Smooth muscle cell (in vitro differentiated cells): Measurements from ENCODE around the gene SRR. TPM values are rescaled to one million over a fixed set of nuclear protein-coding genes. Genes with fewer than 3 reads are reported as not detected.

Source experiments
- DNase-seq: peaks from one replicate; lab custom pipeline; 2025; ENCODE audit not compliant: unreplicated experiment; lab: John Stamatoyannopoulos, UW
- H2AFZ ChIP-seq: fragments of 200-600 bp; sonication (generic); 2 replicates; pipeline ENCODE4 v1.6.0; 2016; ENCODE audit warnings: antibody characterized with exemption, low read depth, mild to moderate bottlenecking
- H3F3A ChIP-seq: fragments of 200-600 bp; sonication (generic); 2 replicates; pipeline ENCODE4 v1.6.0; 2017; ENCODE audit warnings: antibody characterized with exemption, low read depth
- H3K27ac ChIP-seq: fragments of 200-600 bp; sonication (generic); 2 replicates; pipeline ENCODE4 v1.5.1; 2016; ENCODE audit warnings: low read depth, mild to moderate bottlenecking
- H3K27me3 ChIP-seq: fragments of 200-600 bp; sonication (generic); 2 replicates; pipeline ENCODE4 v1.6.1; 2016; ENCODE audit warnings: low read depth, mild to moderate bottlenecking
- H3K36me3 ChIP-seq: fragments of 200-600 bp; sonication (generic); 2 replicates; pipeline ENCODE4 v1.5.1; 2016; ENCODE audit warnings: low read depth
- H3K4me1 ChIP-seq: fragments of 200-600 bp; sonication (generic); 2 replicates; pipeline ENCODE4 v1.5.1; 2016; ENCODE audit warnings: low read depth
- H3K4me2 ChIP-seq: fragments of 200-600 bp; sonication (generic); 2 replicates; pipeline ENCODE4 v1.6.0; 2016; ENCODE audit warnings: mild to moderate bottlenecking
- H3K4me3 ChIP-seq: fragments of 200-600 bp; sonication (generic); 2 replicates; pipeline ENCODE4 v1.5.1; 2016; ENCODE audit warnings: mild to moderate bottlenecking
- H3K79me2 ChIP-seq: fragments of 200-600 bp; sonication (generic); 2 replicates; pipeline ENCODE4 v1.6.0; 2016; ENCODE audit warnings: low read depth, mild to moderate bottlenecking
- H3K9ac ChIP-seq: fragments of 200-600 bp; sonication (generic); 2 replicates; pipeline ENCODE4 v1.6.0; 2016; ENCODE audit warnings: low read depth
- H3K9me3 ChIP-seq: fragments of 200-600 bp; sonication (generic); replicated peaks from 2 replicates; pipeline ENCODE4 v1.5.1; 2016; ENCODE audit warnings: low read depth
- H4K20me1 ChIP-seq: fragments of 200-600 bp; sonication (generic); 2 replicates; pipeline ENCODE4 v1.6.0; 2016; ENCODE audit warnings: low read depth
- WGBS: methylation state at CpG from one replicate; pipeline ENCODE4 v1.1.7; 2016; ENCODE audit warnings: low lambda C conversion rate; 5-methylcytosine and 5-hydroxymethylcytosine counted together
- polyA plus RNA-seq: library from polyadenylated mRNA; unstranded; fragments of >200 nt; fragmentation: Nextera tagmentation; extraction: Ambion mirVana; gene quantifications from 2 replicates; pipeline ENCODE4 v1.2.1, GENCODE V29; 2016
- total RNA-seq: library from RNA; depleted of rRNA; stranded (reverse); fragments of >200 nt; gene quantifications from 2 replicates; pipeline ENCODE4 v1.2.3, GENCODE V29; 2014
- TF ChIP-seq, protein P1 (sequence below): fragments of 200-600 bp; sonication (generic); IDR thresholded peaks from 2 replicates; pipeline ENCODE4 v1.5.1; 2017; ENCODE audit warnings: borderline replicate concordance, mild to moderate bottlenecking, antibody characterized with exemption; ENCODE audit not compliant: insufficient read depth, poor library complexity, severe bottlenecking

Gene SRR
- total and polyA plus RNA-seq, 2 experiments from 2014 or later = 11.3 to 35.2 TPM

DNA sequence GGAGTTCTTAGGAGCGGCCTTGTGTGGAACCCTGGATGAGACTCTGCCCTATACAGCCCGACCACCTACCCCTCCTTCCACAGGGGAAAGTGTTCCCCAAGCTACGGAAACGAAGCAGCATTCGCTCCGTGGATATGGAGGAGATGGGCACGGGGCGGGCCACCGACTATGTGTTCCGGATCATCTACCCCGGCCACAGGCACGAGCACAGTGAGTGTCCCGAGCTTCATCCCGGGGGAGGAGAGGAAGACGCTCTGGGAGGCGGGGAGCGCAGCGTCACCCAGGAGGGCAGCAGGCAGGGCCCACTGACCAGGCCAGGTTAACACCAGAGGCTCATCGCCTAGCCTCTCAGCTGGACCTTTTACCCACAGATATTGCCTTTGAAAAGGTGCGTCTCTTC, 61.4 kb downstream of the SRR start:
- no peaks in the 10 kb centered on the region for H3K36me3 ChIP-seq
- WGBS = 95% methylated on average over 20 of the region's 20 CpGs
- no peak for DNase-seq

DNA sequence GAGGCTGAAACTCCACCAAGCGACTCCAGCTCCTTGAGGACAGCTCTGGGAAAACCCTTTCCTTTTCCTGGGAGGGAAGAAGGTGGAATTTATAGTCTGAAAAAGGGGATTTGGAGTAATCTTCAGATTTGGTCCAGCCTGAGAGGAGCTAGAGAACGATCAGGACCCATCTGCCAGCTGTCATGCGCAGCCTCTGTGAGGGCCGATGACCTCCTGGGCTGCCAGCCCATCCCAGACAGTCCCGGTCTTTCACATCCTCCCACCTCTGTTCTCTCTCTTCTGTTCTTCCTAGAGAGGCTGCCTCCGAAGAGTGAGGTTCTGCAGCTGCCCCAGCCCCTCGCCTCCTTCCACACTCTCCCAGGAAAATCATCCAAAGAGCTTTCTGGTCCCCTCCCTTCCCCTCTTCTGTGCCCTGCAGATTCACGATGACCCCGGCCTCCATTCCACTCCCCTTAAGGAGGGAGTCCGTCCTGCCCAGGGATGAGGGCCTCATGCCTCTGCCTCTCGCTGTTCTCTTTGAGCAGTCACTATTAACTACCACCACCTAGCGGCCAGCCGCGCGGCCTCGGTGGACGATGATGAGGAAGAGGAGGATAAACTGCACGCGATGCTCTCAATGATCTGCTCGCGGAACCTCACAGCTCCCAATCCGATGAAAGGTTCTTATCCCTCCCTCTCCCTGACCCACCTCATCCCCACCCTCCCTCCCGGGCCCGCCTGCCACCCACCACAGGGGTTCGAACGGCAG, 63.2 kb downstream of the SRR start:
- no peak overlapping the region for H3K4me3 ChIP-seq
- no peaks in the 10 kb centered on the region for H3K4me1 ChIP-seq
- no peak overlapping the region for H3K9ac ChIP-seq
- H3K27ac ChIP-seq = no peak overlapping the region
- WGBS = 69% methylated on average over 26 of the region's 26 CpGs
- no peaks in the 10 kb centered on the region for H3K9me3 ChIP-seq
- no peak for DNase-seq
- no peaks in the 10 kb centered on the region for H4K20me1 ChIP-seq
- no peak overlapping the region for H2AFZ ChIP-seq
- no peaks in the 10 kb centered on the region for H3K79me2 ChIP-seq
- no peaks in the 10 kb centered on the region for H3K36me3 ChIP-seq
- TF ChIP-seq, protein P1, sequence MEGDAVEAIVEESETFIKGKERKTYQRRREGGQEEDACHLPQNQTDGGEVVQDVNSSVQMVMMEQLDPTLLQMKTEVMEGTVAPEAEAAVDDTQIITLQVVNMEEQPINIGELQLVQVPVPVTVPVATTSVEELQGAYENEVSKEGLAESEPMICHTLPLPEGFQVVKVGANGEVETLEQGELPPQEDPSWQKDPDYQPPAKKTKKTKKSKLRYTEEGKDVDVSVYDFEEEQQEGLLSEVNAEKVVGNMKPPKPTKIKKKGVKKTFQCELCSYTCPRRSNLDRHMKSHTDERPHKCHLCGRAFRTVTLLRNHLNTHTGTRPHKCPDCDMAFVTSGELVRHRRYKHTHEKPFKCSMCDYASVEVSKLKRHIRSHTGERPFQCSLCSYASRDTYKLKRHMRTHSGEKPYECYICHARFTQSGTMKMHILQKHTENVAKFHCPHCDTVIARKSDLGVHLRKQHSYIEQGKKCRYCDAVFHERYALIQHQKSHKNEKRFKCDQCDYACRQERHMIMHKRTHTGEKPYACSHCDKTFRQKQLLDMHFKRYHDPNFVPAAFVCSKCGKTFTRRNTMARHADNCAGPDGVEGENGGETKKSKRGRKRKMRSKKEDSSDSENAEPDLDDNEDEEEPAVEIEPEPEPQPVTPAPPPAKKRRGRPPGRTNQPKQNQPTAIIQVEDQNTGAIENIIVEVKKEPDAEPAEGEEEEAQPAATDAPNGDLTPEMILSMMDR = peak; percentile 15
- no peaks in the 10 kb centered on the region for H3F3A ChIP-seq
- no peak overlapping the region for H3K4me2 ChIP-seq
- H3K27me3 ChIP-seq = no peaks in the 10 kb centered on the region

More for the DNA sequence above, 61.4 kb downstream of the SRR start:
- H3K9me3 ChIP-seq = no peaks in the 10 kb centered on the region
- H3K4me2 ChIP-seq = no peak overlapping the region
- TF ChIP-seq, protein P1 = no peak
- no peak overlapping the region for H3K27ac ChIP-seq
- no peaks in the 10 kb centered on the region for H3F3A ChIP-seq
- no peaks in the 10 kb centered on the region for H4K20me1 ChIP-seq
- H3K9ac ChIP-seq = no peak overlapping the region
- H3K27me3 ChIP-seq = no peaks in the 10 kb centered on the region
- H3K79me2 ChIP-seq = no peaks in the 10 kb centered on the region
- H2AFZ ChIP-seq = no peak overlapping the region
- no peaks in the 10 kb centered on the region for H3K4me1 ChIP-seq
- H3K4me3 ChIP-seq = no peak overlapping the region

DNA sequence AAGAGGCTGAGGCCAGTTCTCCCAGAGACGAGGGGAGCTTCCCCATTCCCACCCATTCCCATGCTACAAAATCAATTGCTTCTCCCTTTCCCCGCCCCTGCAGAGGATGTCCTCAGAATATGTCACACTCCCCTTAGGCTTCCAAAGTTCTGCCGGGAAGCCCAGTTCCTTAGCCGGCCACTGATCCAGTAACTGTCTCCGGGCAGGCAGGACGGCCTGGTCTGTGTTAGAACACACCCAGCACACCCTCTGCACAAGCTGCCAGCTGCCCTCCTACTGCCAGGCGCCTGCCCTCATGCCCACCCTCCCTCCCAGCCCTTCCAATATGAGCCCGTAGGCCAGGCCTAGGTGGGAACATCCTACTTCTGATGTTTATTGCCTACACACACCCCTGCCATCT, 64.6 kb downstream of the SRR start:
- 100% methylated on average over 7 of the region's 8 CpGs for WGBS
- H3K79me2 ChIP-seq = no peaks in the 10 kb centered on the region
- TF ChIP-seq, protein P1 = no peak
- H3K9me3 ChIP-seq = no peaks in the 10 kb centered on the region
- no peak overlapping the region for H3K4me3 ChIP-seq
- H3K4me1 ChIP-seq = no peaks in the 10 kb centered on the region
- DNase-seq = no peak
- H2AFZ ChIP-seq = no peak overlapping the region
- no peaks in the 10 kb centered on the region for H3K27me3 ChIP-seq
- H3K27ac ChIP-seq = no peak overlapping the region
- H3K9ac ChIP-seq = no peak overlapping the region
- H3K36me3 ChIP-seq = no peaks in the 10 kb centered on the region
- H3F3A ChIP-seq = no peaks in the 10 kb centered on the region
- H3K4me2 ChIP-seq = no peak overlapping the region
- H4K20me1 ChIP-seq = no peaks in the 10 kb centered on the region

DNA sequence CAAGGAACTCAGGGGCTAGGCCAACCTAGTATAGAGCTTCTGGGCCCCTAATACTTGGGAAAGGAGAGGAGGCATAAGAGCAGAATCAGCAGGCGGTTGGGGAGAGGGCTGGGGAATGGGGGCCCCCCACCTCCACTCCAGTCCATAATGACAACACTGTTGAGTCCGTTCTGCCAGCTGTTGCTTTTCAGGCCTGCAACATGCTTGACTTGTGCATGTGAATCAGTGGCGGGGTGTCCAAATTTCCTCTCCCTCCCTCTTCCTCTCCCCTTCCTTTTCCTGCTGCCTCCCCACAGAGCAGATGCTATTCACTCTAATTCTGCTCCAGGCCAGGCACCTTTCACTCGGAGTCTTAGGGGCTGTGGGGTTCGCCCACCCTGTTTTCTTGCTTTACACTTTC, 65.3 kb downstream of the SRR start:
- Histone ChIP-seq H3K4me1 (no peaks in the 10 kb centered on the region), H3K9me3 (no peaks in the 10 kb centered on the region), H3K9ac (no peak overlapping the region), H3K4me3 (no peak overlapping the region), H3K27ac (no peak overlapping the region), H3F3A (no peaks in the 10 kb centered on the region), H3K4me2 (no peak overlapping the region), H3K36me3 (no peaks in the 10 kb centered on the region), H2AFZ (no peak overlapping the region), H4K20me1 (no peaks in the 10 kb centered on the region), H3K79me2 (no peaks in the 10 kb centered on the region), H3K27me3 (no peaks in the 10 kb centered on the region)
- 96% methylated on average over 5 of the region's 5 CpGs for WGBS
- no peak for DNase-seq
- TF ChIP-seq, protein P1 = no peak
